GM21528 (cell line): ENCODE results near the gene SATB1.
"Not testable (repeated sequence)": the region's sequence is repeated elsewhere in the genome, so short reads cannot be mapped to it uniquely, and the experiment has no call there.

Experiments used
- ATAC-seq: cut with Tn5 transposase; IDR thresholded peaks from one replicate; pipeline ENCODE4 v1.9.1; 2021; ENCODE audit warnings: mild to moderate bottlenecking, moderate library complexity; ENCODE audit not compliant: unreplicated experiment, low FRiP score

Gene SATB1

DNA sequence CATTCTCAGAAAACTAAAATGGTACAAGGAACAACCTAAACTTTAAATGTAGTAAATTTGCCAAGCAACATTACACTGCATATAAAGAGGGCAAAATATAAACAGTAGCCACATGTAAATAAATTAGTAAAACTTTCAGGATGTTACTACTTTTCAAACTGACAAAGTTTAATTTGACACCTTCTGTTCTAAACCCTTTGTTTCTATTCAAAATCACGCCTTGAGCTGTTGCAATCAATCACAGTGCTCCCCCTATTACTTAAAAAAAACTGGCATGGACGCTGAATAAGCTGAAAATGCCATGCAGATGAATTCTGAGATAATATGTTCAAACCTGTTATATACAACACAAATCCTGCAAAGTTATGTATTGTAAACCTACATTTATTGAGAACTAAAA, 69.3 kb downstream of the SATB1 start:
- ATAC-seq, result no peak

DNA sequence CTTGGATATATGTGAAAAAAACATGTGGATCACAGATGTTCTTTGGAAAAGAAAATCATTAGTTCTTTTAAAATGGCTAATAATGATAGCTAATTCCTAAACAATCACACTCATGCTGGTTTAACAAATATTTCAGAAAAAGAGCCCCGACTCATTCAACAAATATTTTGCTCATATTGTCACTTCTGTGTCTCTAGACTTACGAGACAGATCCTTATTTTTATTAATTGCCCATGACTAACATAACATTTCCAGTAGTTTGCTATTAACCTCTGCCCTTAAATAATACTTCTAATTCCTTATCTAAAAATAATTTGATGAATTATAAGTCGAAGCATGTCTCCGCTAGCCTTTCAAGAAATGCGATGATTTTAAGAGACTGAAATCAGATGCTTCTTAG, 70.4 kb downstream of the SATB1 start:
- no peak for ATAC-seq

DNA sequence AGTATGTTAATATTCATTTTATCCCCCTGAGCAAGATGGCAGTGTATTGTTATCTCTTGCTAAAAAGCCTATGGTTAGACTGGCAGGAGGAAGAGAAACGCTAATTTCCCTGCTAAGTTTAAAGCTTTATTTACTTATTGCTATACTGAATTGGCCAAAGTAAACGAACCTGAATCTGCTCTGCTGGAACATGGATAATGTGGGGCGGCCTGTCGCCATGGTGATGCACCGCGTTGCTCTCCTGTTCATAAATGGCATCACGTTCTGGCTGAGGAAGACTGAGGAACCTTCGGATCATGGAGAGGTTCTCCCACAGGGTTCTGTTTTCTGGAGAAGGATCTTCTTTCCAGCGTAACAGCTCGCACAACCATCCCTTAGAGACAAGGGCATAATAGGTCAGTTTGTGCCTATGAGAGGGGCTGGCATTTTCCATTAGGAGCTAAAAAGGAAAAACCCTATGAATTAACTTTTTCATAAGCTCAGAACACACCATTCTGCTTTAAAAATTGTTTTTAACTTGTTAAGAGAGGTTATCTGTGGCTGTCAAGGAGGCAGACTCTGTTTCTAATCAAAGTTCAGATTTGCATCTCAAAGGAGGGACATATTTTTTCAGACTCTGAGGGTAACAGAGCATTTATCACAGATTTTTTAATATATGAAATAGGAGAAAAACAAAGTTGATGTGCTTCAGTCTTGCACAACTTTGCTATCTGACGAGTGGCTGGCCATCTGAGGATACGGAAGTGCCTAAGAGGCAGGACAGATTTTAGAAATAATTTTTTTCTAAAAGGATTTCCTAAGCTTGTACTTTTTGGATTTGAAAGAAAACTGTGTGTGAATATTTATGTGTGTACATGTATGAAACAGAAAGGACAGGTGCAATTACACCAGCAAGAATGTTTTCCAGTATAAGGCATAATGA, 73.1 kb downstream of the SATB1 start:
- no peak for ATAC-seq

DNA sequence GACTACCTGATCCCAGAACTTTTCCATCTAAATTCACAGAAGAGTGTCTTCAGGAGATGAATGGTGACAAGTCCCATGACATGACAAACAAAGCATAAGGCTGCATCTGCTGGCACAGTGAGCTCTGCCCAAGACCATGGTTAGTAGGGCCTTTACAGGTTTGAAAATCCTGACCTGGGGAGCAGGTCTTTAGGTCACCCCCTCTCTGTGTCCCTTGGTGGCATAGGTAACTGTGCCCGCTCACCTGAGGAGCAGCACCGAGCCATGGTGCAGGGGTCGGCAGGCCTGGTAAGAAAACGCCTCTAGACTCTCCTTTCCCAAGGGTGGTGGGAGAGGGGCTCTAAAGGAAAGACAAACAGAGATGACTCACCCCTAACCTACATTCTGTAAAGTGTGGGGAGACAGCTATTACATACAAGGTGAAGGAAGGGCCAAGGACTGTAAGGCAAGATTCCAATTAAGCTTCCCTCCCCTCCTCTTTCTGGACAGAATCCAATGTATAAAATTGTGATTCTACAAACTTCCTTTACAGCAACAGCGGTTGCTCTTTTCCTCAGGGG, 74.0 kb downstream of the SATB1 start:
- ATAC-seq, result no peak

DNA sequence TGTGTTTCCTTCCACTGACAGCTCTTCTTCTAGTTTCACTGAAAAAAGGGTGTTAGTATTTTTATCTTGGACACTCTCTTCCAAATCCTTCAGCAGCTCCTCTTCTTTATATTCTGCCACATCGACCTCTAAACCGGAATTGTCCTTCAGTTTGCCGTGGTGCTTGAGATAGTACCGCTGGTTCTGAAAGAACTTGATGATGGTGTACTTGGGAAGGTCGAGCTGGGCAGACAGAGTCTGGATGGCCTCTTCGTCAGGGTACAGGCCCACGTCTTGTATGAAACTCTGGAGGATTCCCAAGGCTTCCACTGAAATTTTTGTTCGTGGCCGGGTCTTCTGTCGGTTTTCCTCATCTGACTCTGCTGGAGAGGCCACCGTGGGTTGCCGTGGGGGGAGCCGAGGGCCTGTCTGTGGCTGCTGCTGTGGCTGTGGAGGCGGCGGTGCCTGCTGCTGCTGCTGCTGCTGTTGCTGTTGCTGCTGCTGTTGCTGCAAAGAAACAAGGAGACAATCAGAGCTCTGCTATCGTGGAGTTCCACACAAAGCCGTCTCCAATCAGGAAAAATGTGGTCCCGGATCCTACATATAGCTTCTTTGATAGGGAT, 75.8 kb downstream of the SATB1 start:
- ATAC-seq, result no peak

DNA sequence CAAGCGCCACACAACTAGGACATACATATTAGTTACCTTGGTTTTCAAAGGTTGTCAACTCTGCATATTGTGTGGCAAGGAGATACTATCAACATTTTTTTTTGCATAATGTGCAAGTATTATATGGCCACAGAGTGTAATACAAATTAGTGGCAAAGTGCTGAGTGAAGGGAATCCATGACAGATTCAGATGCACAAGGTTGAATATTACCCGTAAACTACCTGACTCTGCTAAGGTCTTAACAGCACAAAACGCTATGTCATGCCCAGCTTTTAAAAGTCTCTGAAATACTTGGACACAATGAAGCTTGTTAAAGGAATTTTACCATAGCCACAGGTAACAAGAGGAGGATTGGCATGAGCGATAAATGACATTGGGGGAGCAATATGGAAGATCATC, 79.0 kb downstream of the SATB1 start:
- no peak for ATAC-seq

DNA sequence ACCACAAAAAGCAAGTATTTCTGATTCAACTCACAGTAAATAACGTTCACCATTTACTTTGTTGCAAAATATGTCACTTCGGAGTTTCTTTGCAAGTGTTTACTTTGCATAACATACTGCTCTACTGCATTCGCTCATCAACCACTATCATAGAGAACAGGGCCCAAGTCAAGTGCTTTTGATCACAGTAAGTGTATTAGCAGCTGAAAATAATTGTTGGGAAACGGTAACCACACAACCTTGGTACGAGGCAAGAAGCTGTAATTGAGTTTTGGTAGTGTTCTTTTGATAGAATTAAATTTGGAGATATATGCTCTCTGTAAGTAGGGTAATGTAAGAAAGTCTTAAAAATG, 80.1 kb downstream of the SATB1 start:
- no peak for ATAC-seq

DNA sequence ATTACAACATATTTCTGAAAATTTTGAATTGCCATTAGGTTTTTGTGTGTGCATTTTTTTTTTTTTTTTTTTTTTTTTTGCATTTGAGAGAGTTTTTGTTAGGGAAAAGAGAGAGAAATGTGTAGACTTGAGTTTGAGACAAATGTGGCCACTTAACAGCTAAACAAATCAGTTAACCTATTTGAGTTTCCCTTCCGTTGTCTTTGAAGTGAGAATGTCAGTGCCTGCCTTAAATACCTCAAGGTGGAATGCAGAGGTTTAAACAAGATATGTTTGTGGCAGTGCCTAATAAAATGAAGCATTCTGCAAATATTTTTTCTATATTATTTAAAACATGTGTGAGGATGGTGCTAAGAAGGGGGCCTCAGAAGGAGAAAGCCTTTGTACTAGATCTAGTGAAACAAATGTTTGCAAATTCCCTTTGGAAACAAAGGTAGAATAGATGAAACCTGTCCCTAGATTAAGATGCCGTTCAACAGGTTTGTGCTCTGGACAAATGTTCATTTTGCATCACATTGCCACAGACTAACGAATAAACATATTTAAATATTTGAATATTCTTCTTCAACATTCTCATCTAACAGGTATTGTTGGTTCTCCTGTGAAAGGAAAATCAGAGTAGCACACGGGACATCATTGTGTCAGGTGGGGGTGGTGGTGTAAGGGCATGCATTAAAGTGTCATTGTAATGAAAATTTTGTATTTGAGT, 80.7 kb downstream of the SATB1 start:
- no peak for ATAC-seq

DNA sequence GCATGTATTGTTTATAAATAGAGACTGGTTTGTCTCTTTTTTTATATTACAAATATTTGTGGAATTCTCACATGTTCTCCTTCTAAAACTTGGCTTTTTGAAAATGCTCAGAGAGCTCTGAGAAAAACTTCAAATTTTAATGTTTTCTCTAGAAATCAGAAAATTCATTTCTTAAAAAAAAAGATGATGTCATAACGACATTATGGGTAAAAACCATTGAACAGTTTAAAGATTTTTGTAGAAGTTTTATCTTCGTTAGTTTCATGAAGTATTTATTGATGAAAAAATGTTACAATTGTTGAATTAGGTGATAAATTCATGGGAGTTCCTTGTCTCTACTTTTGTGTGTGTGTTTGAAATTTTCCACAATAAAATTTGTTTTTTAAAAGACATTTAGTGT, 81.3 kb downstream of the SATB1 start:
- ATAC-seq, result no peak

DNA sequence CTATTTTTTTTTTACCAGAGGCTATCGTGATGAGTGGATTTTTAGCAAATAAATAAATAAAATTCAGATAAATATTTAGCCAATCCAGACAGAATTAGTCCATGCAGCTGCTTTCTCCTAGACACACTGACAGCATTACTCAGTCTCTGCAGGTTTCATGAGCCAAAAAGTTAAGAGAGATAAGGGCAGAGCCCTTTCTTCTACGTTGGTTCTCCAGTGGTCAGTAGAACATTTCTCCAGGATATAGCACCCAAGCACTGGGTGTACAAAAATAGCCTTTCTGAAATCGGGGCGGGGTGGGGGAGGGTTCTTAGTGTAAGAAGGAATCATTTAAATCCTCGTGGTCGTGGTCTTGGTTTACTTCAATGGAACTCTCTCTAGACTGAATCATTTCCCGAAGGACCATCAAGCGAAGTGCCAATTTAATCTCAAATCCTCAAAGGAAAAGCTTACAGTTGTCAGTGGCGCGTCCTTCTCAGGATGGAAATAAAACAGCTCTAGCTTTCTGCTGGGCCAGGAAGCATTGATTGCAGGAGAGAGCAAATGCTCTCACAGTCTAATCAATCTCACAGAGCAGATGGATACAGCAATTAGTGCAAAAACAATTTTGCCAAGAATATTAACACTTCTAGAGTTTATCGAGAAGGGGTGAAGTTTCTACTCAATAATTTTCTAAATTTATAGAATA, 86.2 kb downstream of the SATB1 start:
- no peak for ATAC-seq

DNA sequence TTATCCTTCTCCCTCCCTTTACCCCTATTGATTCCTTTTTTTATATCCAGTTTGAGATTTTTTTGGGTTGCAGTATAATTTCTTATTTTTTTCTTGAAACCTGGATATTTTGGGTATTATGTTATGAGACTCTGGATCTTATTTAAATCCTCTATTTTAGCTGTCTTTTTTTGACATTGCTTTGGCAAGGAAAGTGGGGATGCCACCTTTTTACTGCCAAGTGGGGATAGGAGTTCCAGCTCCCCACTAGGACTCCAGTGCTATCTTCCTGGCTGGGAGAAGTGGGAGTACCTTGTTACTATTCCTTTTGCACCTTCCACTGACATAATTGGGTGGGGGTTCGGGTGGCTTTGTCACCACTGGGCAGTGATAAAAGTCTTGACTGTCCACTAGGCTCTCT, 87.9 kb downstream of the SATB1 start:
- ATAC-seq, result no peak

DNA sequence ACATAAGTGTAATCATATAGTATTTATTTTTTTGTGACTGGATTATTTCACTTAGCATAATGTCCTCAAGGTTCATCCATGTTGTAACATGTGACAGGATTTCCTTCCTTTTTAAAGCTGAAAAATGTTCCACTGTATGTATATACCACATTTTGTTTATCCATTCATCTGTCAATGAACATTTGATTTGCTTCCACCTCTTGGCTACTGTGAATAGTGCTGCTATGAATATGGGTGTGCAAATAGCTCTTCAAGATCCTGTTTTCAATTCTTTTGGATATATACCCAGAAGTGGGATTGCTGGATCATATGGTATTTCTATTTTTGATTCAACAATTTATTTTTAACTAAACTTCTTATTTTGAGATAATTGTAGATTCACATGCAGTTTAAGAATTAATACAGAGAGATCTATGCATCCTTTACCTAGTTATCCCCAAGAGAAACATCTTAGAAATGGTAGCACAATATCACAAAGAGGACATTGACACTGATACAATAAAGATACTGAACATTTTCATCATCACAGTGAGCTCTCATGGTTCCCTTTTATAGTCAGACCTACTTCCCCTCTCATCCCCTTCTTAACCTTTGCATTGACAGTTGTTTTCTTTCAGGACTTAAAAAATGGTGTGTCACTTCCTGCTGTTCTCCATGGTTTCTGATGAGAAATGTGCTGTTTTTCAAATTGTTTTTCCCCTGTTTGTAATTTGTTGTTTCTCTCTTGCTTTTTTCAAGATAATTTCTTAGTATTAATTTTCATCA, 90.1 kb downstream of the SATB1 start:
- no peak for ATAC-seq

DNA sequence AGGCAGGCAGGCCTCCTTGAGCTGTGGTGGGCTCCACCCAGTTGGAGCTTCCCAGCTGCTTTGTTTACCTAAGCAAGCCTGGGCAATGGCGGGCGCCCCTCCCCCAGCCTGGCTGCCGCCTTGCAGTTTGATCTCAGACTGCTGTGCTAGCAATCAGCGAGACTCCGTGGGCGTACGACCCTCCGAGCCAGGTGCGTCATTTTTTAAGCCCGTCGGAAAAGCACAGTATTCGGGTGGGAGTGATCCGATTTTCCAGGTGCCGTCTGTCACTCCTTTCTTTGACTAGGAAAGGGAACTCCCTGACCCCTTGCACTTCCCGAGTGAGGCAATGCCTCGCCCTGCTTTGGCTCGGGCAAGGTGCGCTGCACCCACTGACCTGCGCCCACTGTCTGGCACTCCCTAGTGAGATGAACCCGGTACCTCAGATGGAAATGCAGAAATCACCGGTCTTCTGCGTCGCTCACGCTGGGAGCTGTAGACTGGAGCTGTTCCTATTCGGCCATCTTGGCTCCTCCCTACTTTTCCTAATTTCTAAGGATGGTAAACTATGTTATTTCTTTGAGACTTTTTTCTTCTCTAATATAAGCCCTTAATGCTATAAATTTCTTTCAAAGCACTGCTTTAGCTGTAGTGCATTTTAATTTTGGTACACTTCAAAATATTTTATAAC, 94.2 kb downstream of the SATB1 start:
- ATAC-seq, result not testable (repeated sequence)

DNA sequence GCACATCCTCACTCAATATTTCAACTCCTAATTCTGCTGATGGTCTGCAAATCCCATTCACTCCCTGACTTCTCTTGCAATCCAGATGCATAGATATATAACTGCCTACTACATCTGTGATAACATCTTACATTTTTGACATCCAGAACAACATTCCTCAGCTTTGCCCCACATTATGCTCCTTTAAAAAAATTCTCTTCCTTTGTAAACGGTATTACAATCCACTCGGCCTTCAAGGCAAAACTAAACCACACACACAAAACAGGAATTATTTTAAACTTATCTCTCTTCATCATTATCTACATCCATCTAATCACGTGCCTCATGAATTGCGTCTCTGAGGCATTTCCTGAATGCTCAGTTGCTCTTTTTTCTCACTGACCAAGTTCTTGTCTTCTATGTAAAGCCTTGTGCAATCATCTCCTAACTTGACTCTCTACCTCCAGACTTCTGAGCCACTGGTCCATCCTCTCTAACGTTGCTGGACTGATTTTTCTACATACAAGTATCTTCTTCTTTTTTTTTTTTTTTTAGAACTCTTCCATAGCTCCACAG, 117.0 kb downstream of the SATB1 start:
- no peak for ATAC-seq

DNA sequence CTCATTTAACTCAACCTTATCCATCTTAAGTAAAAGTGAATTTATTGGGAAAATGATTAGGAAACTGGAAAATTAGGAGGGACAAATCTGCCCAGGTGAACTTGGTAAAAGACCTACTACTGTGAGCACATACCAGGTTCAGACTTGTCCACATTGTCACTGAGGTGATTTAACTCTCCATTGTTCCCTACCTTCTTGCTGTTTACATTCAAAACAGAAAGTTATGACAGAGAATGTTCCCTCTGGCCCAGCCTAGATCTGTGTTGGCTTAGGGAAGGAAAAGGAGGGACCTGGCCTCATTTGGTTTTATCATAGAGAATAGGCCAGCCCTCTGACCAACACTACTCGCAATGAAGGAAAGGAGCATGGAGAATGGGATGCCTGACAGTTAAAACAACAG, 117.6 kb downstream of the SATB1 start:
- ATAC-seq, result no peak

DNA sequence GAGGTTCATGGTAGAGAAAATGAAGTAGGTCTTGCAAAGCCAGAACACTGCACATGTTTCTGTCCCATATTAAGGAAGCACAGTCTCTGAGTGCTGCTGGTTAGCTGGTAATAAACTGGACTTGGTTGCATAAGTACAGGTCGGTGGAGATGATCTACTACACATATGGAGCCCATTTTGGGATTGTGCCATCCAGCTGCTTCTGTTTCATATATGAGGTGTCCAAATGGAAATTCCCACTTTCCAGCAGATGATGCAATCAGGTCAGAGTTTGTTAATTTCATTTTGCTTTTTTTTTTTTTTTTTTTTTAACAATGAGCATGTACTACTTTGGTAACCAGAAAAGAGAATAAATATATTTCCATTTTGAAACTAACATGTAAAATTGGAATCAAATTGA, 122.6 kb downstream of the SATB1 start:
- ATAC-seq, result no peak

DNA sequence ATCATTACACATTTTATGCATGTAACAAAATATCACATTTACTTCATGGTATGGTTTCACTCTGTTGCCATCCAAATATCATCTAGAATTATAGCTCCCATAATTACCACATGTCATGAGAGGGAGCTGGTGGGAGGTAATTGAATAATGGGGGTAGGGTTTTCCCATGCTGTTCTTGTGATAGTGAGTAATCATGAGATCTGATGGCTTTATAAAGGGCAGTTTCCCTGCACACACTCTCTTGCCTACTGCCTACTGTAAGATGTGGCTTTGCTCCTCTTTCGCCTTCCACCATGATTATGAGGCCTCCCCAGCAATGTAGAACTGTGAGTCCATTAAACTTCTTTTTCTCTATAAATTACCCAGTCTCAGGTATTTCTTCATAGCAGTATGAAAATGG, 123.4 kb downstream of the SATB1 start:
- no peak for ATAC-seq

DNA sequence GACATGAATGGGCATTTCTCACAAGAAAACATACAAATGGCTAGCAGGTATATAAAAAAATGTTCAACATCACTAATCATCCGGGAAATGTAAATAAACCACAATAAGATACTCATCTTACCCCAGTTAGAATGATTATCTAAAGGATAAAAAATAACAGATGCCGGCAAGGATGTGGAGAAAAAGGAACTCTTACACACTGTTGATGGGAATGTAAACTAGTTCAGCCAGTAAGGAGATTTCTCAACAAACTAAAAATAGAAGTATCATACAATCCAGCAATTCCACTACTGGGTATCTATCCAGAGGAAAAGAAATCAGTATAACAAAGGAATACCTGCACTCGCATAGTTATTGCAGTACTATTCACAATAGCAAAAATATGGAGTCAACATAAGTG, 124.2 kb downstream of the SATB1 start:
- no peak for ATAC-seq

DNA sequence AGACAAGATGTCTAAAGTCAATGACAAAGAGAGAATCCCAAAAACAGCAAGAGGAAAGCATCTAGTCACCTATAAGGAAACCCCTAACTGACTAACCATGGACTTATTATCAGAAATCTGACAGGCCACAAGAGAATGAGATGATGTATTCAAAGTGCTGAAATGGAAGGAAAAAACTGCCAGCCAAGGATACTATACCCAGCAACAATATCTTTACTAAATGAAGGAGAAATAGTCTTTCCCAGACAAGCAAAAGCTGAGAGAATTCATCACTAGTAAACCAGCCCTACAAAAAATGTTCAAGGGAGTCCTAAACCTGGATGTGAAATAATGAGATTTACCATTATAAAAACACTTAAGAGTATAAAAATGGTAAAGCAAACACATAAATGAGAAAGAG, 128.0 kb downstream of the SATB1 start:
- ATAC-seq, result no peak
